Endothelial cell of umbilical vein (primary cell): ENCODE data around the gene NTRK2. TPM values are rescaled to one million over a fixed set of nuclear protein-coding genes. Genes with fewer than 3 reads are reported as not detected.

Source experiments
- BruUV-seq: library from RNA; stranded (reverse); fragments of 400-500 nt; replicated peaks from 2 replicates; lab custom pipeline; 2021; lab: Mats Ljungman, UMichigan
- CTCF ChIA-PET: fragments of 300-600, 350-600 bp; sonication (Branson Sonifier 250); formaldehyde crosslinking; loops from one replicate; lab custom pipeline; 2021; ENCODE audit warnings: antibody characterized with exemption, inconsistent platforms; lab: Charles Lee
- POLR2A ChIA-PET: fragments of 300-600, 350-600 bp; sonication (Branson Sonifier 250); formaldehyde crosslinking; loops from one replicate; lab custom pipeline; 2021; ENCODE audit warnings: antibody characterized with exemption, inconsistent platforms; lab: Charles Lee
- DNase-seq: peaks from one replicate; pipeline ENCODE4 v3.0.0-alpha.2; 2011; ENCODE audit warnings: low read depth, low spot score
- FAIRE-seq: peaks from 2 replicates; lab custom pipeline; 2011; peaks lifted over from hg19 to GRCh38; lab: Jason Lieb, UNC
- H2AFZ ChIP-seq: 2 replicates; pipeline ENCODE4 v1.6.0; 2012; ENCODE audit warnings: low read depth, low read length, control low read depth, inconsistent platforms
- H3K27ac ChIP-seq: 2 replicates; pipeline ENCODE4 v1.5.1; 2011; ENCODE audit warnings: low read depth, mild to moderate bottlenecking, control low read depth, low read length, moderate library complexity; ENCODE audit not compliant: insufficient read depth
- H3K27me3 ChIP-seq, 2 experiments: 2 replicates each; pipeline versions ENCODE4 v1.6.0 to v1.6.1; 2011; ENCODE audit warnings: low read length in 2 of 2, mixed read lengths in 1 of 2; ENCODE audit not compliant: control insufficient read depth in 2 of 2, insufficient read depth in 2 of 2
- H3K36me3 ChIP-seq, 2 experiments: 2 replicates in 1 of 2; 3 replicates in 1 of 2; pipeline ENCODE4 v1.5.1; 2011; ENCODE audit warnings: low read length in 2 of 2, mild to moderate bottlenecking in 1 of 2, moderate library complexity in 1 of 2; ENCODE audit not compliant: control insufficient read depth in 2 of 2, insufficient read depth in 2 of 2; ENCODE audit errors: extremely low read depth in 1 of 2
- H3K4me1 ChIP-seq: 3 replicates; pipeline ENCODE4 v1.5.1; 2011; ENCODE audit warnings: mild to moderate bottlenecking, low read length; ENCODE audit not compliant: control insufficient read depth, insufficient read depth; ENCODE audit errors: extremely low read depth
- H3K4me2 ChIP-seq: 2 replicates; pipeline ENCODE4 v1.6.1; 2011; ENCODE audit warnings: low read length, control low read depth, mixed read lengths; ENCODE audit not compliant: insufficient read depth
- H3K4me3 ChIP-seq, 3 experiments: fragments of 200-600 bp in 1 of 3; sonication (generic), shearing (Covaris generic) in 1 of 3; replicated peaks in 1 of 3; 2 replicates each; pipeline ENCODE4 v1.5.1; 2011 to 2016; ENCODE audit warnings: control low read depth in 3 of 3, low read length in 3 of 3, mild to moderate bottlenecking in 2 of 3, inconsistent platforms in 1 of 3, low read depth in 1 of 3, moderate library complexity in 1 of 3; ENCODE audit not compliant: insufficient read depth in 1 of 3
- H3K79me2 ChIP-seq: 2 replicates; pipeline ENCODE4 v1.6.0; 2012; ENCODE audit warnings: low read length, inconsistent platforms; ENCODE audit not compliant: control insufficient read depth, insufficient read depth
- H3K9ac ChIP-seq: replicated peaks from 2 replicates; pipeline ENCODE3; 2011; ENCODE audit warnings: low read length, control low read depth; ENCODE audit not compliant: insufficient read depth; ENCODE audit errors: extremely low read depth
- H3K9me1 ChIP-seq: replicated peaks from 3 replicates; pipeline ENCODE4 v1.6.0; 2011; ENCODE audit warnings: mild to moderate bottlenecking, low read length; ENCODE audit not compliant: control insufficient read depth, insufficient read depth; ENCODE audit errors: extremely low read depth
- H3K9me3 ChIP-seq: replicated peaks from 2 replicates; pipeline ENCODE4 v1.5.1; 2012; ENCODE audit warnings: low read length, inconsistent platforms; ENCODE audit not compliant: control insufficient read depth, insufficient read depth
- H4K20me1 ChIP-seq: replicated peaks from 2 replicates; pipeline ENCODE3; 2011; ENCODE audit warnings: mild to moderate bottlenecking, low read length; ENCODE audit not compliant: control insufficient read depth, insufficient read depth; ENCODE audit errors: extremely low read depth
- CTCF ChIP-seq, 2 donors: IDR thresholded peaks; 1 replicate in 1 of 2; 2 replicates in 1 of 2; pipeline ENCODE4 v1.5.1; 2011; ENCODE audit warnings: low read length in 2 of 2, mild to moderate bottlenecking in 2 of 2, moderate library complexity in 2 of 2, control low read depth in 1 of 2, inconsistent platforms in 1 of 2, low read depth in 1 of 2; ENCODE audit not compliant: insufficient read depth in 1 of 2; ENCODE audit errors: extremely low read depth in 1 of 2
- EZH2 ChIP-seq: IDR thresholded peaks from 2 replicates; pipeline ENCODE4 v1.6.1; 2012; ENCODE audit warnings: borderline replicate concordance, low read depth, mild to moderate bottlenecking, moderate library complexity, low read length, inconsistent platforms; ENCODE audit not compliant: severe bottlenecking
- FOS ChIP-seq: IDR thresholded peaks from 2 replicates; pipeline ENCODE4 v1.6.1; 2011; ENCODE audit warnings: mild to moderate bottlenecking, low read length, moderate library complexity, borderline replicate concordance; ENCODE audit not compliant: insufficient read depth
- GATA2 ChIP-seq: IDR thresholded peaks from 2 replicates; pipeline ENCODE4 v1.7.0; 2011; ENCODE audit warnings: low read depth, mild to moderate bottlenecking, moderate library complexity, mixed read lengths, low read length; ENCODE audit not compliant: insufficient read length, insufficient read depth
- JUN ChIP-seq: IDR thresholded peaks from 2 replicates; pipeline ENCODE4 v1.6.1; 2011; ENCODE audit warnings: borderline replicate concordance, low read depth; ENCODE audit not compliant: insufficient read length, insufficient read depth
- MAX ChIP-seq: IDR thresholded peaks from 2 replicates; pipeline ENCODE4 v1.6.1; 2011; ENCODE audit not compliant: insufficient read depth, insufficient read length
- MYC ChIP-seq: IDR thresholded peaks from one replicate; pipeline ENCODE4 v1.6.1; 2011; ENCODE audit warnings: mild to moderate bottlenecking, low read depth, low read length
- POLR2A ChIP-seq: IDR thresholded peaks from 2 replicates; pipeline ENCODE4 v1.6.1; 2012; ENCODE audit warnings: low read depth, mild to moderate bottlenecking, control low read depth, low read length
- POLR2AphosphoS5 ChIP-seq: IDR thresholded peaks from 2 replicates; pipeline ENCODE4 v1.6.1; 2012; ENCODE audit warnings: low read depth, mild to moderate bottlenecking, control low read depth, low read length, moderate library complexity; ENCODE audit not compliant: insufficient read depth
- dilution Hi-C: fragments of 300-500 bp; cut with MboI; formaldehyde crosslinking; loops from one replicate; pipeline ENCODE4 v1.15.0; 2019; ENCODE audit warnings: low sequenced_read_pairs; ENCODE audit not compliant: extremely low pct_ligation_motif_present
- intact Hi-C: fragments of 100-400 bp; cut with micrococcal nuclease; formaldehyde crosslinking; loops from one replicate; pipeline ENCODE4 v1.10.0; 2022
- polyA plus RNA-seq, 4 experiments: library from polyadenylated mRNA; depleted of rRNA in 3 of 4; stranded (reverse) in 3 of 4; unstranded in 1 of 4; fragments of >200 nt; gene quantifications; 2 replicates each; pipeline versions ENCODE4 v1.2.1 to v1.2.3, GENCODE V29; 2011 to 2012; ENCODE audit warnings: missing spikeins in 1 of 4
- total RNA-seq: library from RNA; stranded (reverse); gene quantifications from 2 replicates; pipeline ENCODE4 v1.2.3, GENCODE V29; 2021

The NTRK2 gene
- total and polyA plus RNA-seq, 2 donors (not counting 3 experiments of a cell fraction or from before 2014, with no cell fraction given): 0.01 to 0.13 TPM

GRCh38 chr9:84620338-84620737, 49.2 kb upstream of the NTRK2 start:
- FAIRE-seq: no peak
- TF ChIP-seq POLR2A: no peak
- TF ChIP-seq POLR2AphosphoS5: no peak
- no peak for TF ChIP-seq MYC
- no peak for TF ChIP-seq GATA2
- TF ChIP-seq CTCF (IDR thresholded peaks at IDR 0.05; ENCODE audit: extremely low read depth in 1 of 2, insufficient read depth in 1 of 2, low read depth in 1 of 2, low read length in 2 of 2): no peak
- no peak for TF ChIP-seq MAX
- TF ChIP-seq JUN: no peak
- TF ChIP-seq EZH2: no peak
- TF ChIP-seq FOS: no peak
- DNase-seq: no peak
- Histone ChIP-seq H4K20me1 (no peaks in the 10 kb centered on the region), H3K9me1 (no peaks in the 10 kb centered on the region), H3K27ac (no peak overlapping the region), H3K79me2 (no peaks in the 10 kb centered on the region), H3K9me3 (no peaks in the 10 kb centered on the region), H3K9ac (no peak overlapping the region), H3K36me3 (no peaks in the 10 kb centered on the region), H3K4me3 (no peak overlapping the region), H3K4me1 (no peaks in the 10 kb centered on the region), H2AFZ (no peak overlapping the region), H3K27me3 (no peaks in the 10 kb centered on the region), H3K4me2 (no peak overlapping the region)
- BruUV-seq: no TSS peak
- dilution Hi-C loops: no loop called here
- ChIA-PET CTCF (no interaction called here), POLR2A (no interaction called here)
- intact Hi-C loops: no loop called here
